Activated naive CD4-positive, alpha-beta T cell treated with anti-CD3 and anti-CD28 coated beads for 36 hours (primary cell): ENCODE measurements around the gene GRIK2. TPM values are rescaled to one million over a fixed set of nuclear protein-coding genes. Genes with fewer than 3 reads are reported as not detected.
"Not testable (repeated sequence)": the region's sequence is repeated elsewhere in the genome, so short reads cannot be mapped to it uniquely, and the experiment has no call there.

Experiments
- CTCF ChIA-PET: fragments of 350-600 bp; sonication (Branson Sonifier 250); formaldehyde crosslinking; loops from one replicate; lab custom pipeline; 2021; ENCODE audit warnings: antibody characterized with exemption; lab: Charles Lee
- DNase-seq: peaks from one replicate; pipeline ENCODE4 v3.0.0-alpha.2; 2020
- H3K27ac Mint-ChIP-seq: one replicate; pipeline ENCODE4 v1.8.0; 2021; ENCODE audit warnings: mild to moderate bottlenecking, mixed read lengths
- H3K27me3 Mint-ChIP-seq: one replicate; pipeline ENCODE4 v1.8.0; 2021; ENCODE audit warnings: low read depth, mixed read lengths
- H3K36me3 Mint-ChIP-seq: one replicate; pipeline ENCODE4 v1.8.0; 2021; ENCODE audit warnings: low read depth, mixed read lengths
- H3K4me1 Mint-ChIP-seq: one replicate; pipeline ENCODE4 v1.8.0; 2021; ENCODE audit warnings: low read depth, mixed read lengths
- H3K4me3 Mint-ChIP-seq: one replicate; pipeline ENCODE4 v1.8.0; 2021; ENCODE audit warnings: mild to moderate bottlenecking, moderate library complexity, mixed read lengths
- H3K9me3 Mint-ChIP-seq: one replicate; pipeline ENCODE4 v1.8.0; 2021; ENCODE audit warnings: mixed read lengths
- intact Hi-C: fragments of 100-400 bp; cut with micrococcal nuclease; formaldehyde crosslinking; loops from one replicate; pipeline ENCODE4 v1.15.1; 2023
- total RNA-seq, 2 experiments: library from RNA; stranded (reverse); gene quantifications; one replicate each; pipeline ENCODE4 v1.2.3, GENCODE V29; 2021

GRIK2 gene
- not detected for total RNA-seq

DNA sequence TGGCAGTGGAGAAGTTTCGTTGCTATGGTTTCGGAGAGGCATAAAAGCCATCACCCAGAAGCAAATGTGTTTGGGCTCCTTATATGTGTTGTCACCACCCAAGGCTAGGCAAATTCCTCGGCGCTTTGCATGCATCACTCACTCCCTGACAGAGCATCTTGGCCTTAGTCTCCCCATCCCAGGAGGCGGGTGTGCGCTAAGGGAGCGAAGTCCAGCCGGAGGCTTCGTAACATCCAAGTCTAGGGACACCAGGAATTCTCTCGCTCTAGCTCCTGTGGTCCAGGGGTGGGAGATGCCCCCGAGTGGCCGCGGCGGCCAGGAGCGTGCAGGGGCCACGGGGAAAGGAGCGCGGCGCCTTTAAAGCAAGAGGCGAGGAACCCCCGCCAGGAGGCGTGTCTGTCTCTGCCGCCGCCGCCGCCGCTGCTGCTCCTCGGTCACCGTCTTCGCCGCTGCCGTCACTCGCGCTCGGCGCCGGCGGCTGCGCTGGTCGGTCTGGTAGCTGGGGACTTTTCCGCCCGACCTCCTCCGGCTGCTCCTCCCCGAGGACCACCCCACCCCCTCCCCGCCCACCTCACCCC, at the start of gene GRIK2:
Gene GRIK2 (plus strand): TSS at position 458 of the 578 bp plus-strand sequence.
- Mint-ChIP-seq H3K4me1 (peaks cover 3% of the 10 kb centered on the region), H3K9me3 (no peaks in the 10 kb centered on the region), H3K36me3 (no peaks in the 10 kb centered on the region), H3K27me3 (peaks cover 54% of the 10 kb centered on the region), H3K4me3 (no peak within 1 kb of the TSS), H3K27ac (no peak within 1 kb of the TSS)
- intact Hi-C loops = no loop called here
- CTCF ChIA-PET = no interaction called here
- DNase-seq = no peak

DNA sequence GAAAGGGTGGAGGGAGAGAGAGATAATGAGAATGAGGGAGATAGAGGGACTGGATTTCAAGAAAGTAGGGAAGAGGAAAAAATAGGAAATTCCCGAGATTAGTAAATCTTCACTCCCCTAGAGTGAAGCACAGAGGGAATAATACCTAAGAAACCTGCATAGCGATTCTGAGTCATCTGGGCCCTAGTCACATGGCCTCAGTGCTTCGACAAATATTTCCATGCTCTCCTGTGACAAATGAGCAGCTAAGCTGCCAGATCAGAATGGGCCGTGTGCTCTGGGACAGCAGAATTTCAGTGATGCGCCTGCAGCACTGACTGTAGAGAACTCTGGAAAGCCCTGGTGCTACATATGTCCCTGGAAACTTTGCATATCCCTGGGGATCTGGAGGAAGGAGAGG, 48.6 kb upstream of the GRIK2 start:
- DNase-seq = no peak
- intact Hi-C loops = no loop called here

GRCh38 chr6:101348816-101349215, 44.7 kb upstream of the GRIK2 start:
- Mint-ChIP-seq H3K4me3 (no peak overlapping the region), H3K27me3 (no peaks in the 10 kb centered on the region), H3K4me1 (no peaks in the 10 kb centered on the region), H3K27ac (no peak overlapping the region), H3K36me3 (no peaks in the 10 kb centered on the region), H3K9me3 (no peaks in the 10 kb centered on the region)
- intact Hi-C loops = no loop called here
- no peak for DNase-seq
- CTCF ChIA-PET = no interaction called here

More for the DNA sequence above, 48.6 kb upstream of the GRIK2 start:
- CTCF ChIA-PET = no interaction called here
- H3K27me3 Mint-ChIP-seq = peaks cover 4% of the 10 kb centered on the region
- no peak overlapping the region for H3K27ac Mint-ChIP-seq
- no peaks in the 10 kb centered on the region for H3K36me3 Mint-ChIP-seq
- no peaks in the 10 kb centered on the region for H3K4me1 Mint-ChIP-seq
- no peak overlapping the region for H3K4me3 Mint-ChIP-seq
- no peaks in the 10 kb centered on the region for H3K9me3 Mint-ChIP-seq

GRCh38 chr6:101350631-101351030, 42.9 kb upstream of the GRIK2 start:
- H3K27me3 Mint-ChIP-seq, H3K9me3 Mint-ChIP-seq, H3K27ac Mint-ChIP-seq, intact Hi-C loops, H3K4me3 Mint-ChIP-seq, H3K36me3 Mint-ChIP-seq, CTCF ChIA-PET, H3K4me1 Mint-ChIP-seq, DNase-seq: not testable (repeated sequence)

GRCh38 chr6:101351173-101351572, 42.3 kb upstream of the GRIK2 start:
- CTCF ChIA-PET = no interaction called here
- H3K36me3 Mint-ChIP-seq = no peaks in the 10 kb centered on the region
- intact Hi-C loops = no loop called here

DNA sequence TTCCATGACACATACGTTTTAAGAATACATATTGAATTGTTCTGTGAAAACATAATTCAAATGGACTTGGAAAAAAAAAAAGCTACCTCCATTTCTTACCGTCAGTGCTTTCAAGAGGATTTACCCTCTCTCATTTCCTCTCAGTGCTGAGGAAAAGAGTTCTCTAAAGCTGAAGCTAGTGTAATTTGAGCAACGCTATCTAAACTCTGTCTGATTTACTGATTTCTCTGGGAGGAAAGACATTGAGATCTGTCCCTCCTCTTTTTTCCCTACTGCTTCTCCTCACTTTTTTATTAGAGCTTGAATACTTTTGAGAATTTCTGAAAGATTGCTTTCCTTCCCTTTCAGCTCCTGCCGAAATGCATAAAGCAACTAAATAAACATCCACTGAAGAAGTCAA, 41.2 kb upstream of the GRIK2 start:
- CTCF ChIA-PET = no interaction called here
- no peaks in the 10 kb centered on the region for H3K27me3 Mint-ChIP-seq
- H3K4me1 Mint-ChIP-seq = no peaks in the 10 kb centered on the region
- H3K9me3 Mint-ChIP-seq = no peaks in the 10 kb centered on the region
- no peak overlapping the region for H3K27ac Mint-ChIP-seq
- no peak for DNase-seq
- H3K4me3 Mint-ChIP-seq = no peak overlapping the region
- intact Hi-C loops = no loop called here
- no peaks in the 10 kb centered on the region for H3K36me3 Mint-ChIP-seq

More at GRCh38 chr6:101351173-101351572, 42.3 kb upstream of the GRIK2 start:
- Mint-ChIP-seq H3K9me3 (no peaks in the 10 kb centered on the region), H3K4me1 (no peaks in the 10 kb centered on the region), H3K4me3 (no peak overlapping the region), H3K27me3 (no peaks in the 10 kb centered on the region), H3K27ac (no peak overlapping the region)
- no peak for DNase-seq

- Mint-ChIP-seq H3K27me3 (no peaks in the 10 kb centered on the region), H3K9me3 (no peaks in the 10 kb centered on the region), H3K36me3 (no peaks in the 10 kb centered on the region), H3K4me1 (no peaks in the 10 kb centered on the region), H3K4me3 (no peak overlapping the region), H3K27ac (no peak overlapping the region)
- intact Hi-C loops = no loop called here
- CTCF ChIA-PET = no interaction called here
- no peak for DNase-seq
These were observed 28.3 kb upstream of the GRIK2 start for GRCh38 chr6:101365181-101365580.

GRCh38 chr6:101379926-101380325, 13.6 kb upstream of the GRIK2 start:
- DNase-seq = no peak
- H3K4me3 Mint-ChIP-seq = no peak overlapping the region
- H3K9me3 Mint-ChIP-seq = peaks cover 2% of the 10 kb centered on the region
- H3K27me3 Mint-ChIP-seq = peaks cover 3% of the 10 kb centered on the region
- H3K36me3 Mint-ChIP-seq = no peaks in the 10 kb centered on the region
- intact Hi-C loops = no loop called here
- no peaks in the 10 kb centered on the region for H3K4me1 Mint-ChIP-seq
- no peak overlapping the region for H3K27ac Mint-ChIP-seq
- CTCF ChIA-PET = no interaction called here

GRCh38 chr6:101380897-101381630, 12.4 kb upstream of the GRIK2 start:
- intact Hi-C loops = no loop called here

GRCh38 chr6:101383747-101384146, 9.8 kb upstream of the GRIK2 start:
- H3K27ac Mint-ChIP-seq, DNase-seq, H3K36me3 Mint-ChIP-seq, H3K4me3 Mint-ChIP-seq, H3K4me1 Mint-ChIP-seq, H3K27me3 Mint-ChIP-seq, H3K9me3 Mint-ChIP-seq, intact Hi-C loops, CTCF ChIA-PET: not testable (repeated sequence)

More at GRCh38 chr6:101380897-101381630, 12.4 kb upstream of the GRIK2 start:
- Mint-ChIP-seq H3K4me1 (no peaks in the 10 kb centered on the region), H3K27me3 (peaks cover 3% of the 10 kb centered on the region), H3K36me3 (no peaks in the 10 kb centered on the region), H3K4me3 (no peak overlapping the region), H3K9me3 (peaks cover 2% of the 10 kb centered on the region), H3K27ac (no peak overlapping the region)
- CTCF ChIA-PET = no interaction called here
- DNase-seq = no peak

DNA sequence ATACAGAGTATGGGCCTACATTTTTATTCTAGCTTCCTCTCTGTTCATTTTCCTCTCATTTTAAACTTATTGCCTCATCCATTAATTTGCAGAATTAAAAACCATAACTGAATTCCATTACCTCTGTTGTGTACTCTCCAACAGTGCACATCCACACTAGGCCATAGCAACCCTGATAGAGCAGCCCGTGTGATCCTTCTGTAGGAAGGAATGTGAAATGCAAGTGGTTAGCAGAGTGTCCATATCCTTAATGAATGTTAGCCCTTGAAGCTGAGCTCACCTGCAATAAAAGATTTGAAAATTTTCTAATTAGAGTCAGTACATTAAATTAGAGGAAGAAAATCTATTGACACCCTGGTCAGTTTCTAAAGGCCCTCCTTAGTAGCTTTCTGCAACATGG, 6.5 kb upstream of the GRIK2 start:
- Mint-ChIP-seq H3K27ac (no peak overlapping the region), H3K4me3 (no peak overlapping the region), H3K9me3 (no peaks in the 10 kb centered on the region), H3K27me3 (peaks cover 20% of the 10 kb centered on the region), H3K4me1 (no peaks in the 10 kb centered on the region), H3K36me3 (no peaks in the 10 kb centered on the region)
- DNase-seq = no peak
- intact Hi-C loops = no loop called here
- CTCF ChIA-PET = interaction anchor here (0.9 kb wide), 1 partner anchor 119 kb away, joined by 3 read pairs; no protein-coding TSS in a partner anchor

- Mint-ChIP-seq H3K27ac (no peak overlapping the region), H3K4me1 (peaks cover 3% of the 10 kb centered on the region), H3K4me3 (no peak overlapping the region), H3K27me3 (peaks cover 47% of the 10 kb centered on the region), H3K36me3 (no peaks in the 10 kb centered on the region), H3K9me3 (no peaks in the 10 kb centered on the region)
- CTCF ChIA-PET = no interaction called here
- no peak for DNase-seq
- intact Hi-C loops = no loop called here
These were observed 1.5 kb upstream of the GRIK2 start for GRCh38 chr6:101391772-101392585.
